Frontal cortex (tissue), 4 donors: ENCODE data around the gene PLCL1. TPM values are rescaled to one million over a fixed set of nuclear protein-coding genes. Genes with fewer than 3 reads are reported as not detected.

Source experiments
- DNase-seq, 2 donors: peaks; one replicate each; pipeline ENCODE4 v3.0.0; 2012; ENCODE audit warnings: low spot score in 2 of 2
- FAIRE-seq: peaks from 2 replicates; lab custom pipeline; 2012; peaks lifted over from hg19 to GRCh38; lab: Jason Lieb, UNC
- total RNA-seq: library from RNA; depleted of rRNA; stranded (reverse); fragments of >200 nt; gene quantifications from one replicate; pipeline ENCODE4 v1.2.3, GENCODE V29; 2014
- donor health status: control.
- donor health status: control.
- donor health status: control.

PLCL1 gene
- total RNA-seq, 1 donor from 2014 or later = 32.6 TPM

DNA sequence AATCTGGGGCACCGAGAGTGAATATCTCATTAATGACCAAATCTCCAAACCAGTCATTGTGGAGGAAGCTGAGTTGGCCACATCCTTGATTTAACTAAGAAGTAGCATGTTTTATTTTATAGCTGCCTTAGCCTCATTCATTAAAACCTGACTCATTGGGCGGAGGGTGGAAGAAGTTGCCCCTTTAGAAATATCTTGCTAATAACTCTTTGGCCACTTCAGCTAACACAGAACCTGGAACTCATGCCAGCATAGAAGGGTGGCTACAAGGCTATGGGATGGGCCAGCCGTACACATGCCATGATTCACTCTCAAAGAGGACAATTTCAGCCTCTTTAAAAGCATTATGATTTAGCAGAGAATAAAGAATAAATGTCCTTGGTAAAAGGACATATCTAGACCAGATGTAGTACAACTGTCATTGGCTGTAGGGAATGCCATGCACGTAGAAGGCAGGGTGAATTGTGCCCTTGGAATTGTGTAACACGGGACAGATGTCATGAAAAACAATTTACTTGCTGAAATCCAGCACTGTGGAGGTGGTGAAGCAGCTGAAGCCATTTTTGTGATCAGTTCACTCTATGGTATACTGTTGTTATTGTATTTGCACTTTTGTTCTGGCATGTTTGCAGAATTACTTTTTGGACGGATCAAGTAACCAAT lies 330.0 kb downstream of the PLCL1 start:
- no peak for DNase-seq

DNA sequence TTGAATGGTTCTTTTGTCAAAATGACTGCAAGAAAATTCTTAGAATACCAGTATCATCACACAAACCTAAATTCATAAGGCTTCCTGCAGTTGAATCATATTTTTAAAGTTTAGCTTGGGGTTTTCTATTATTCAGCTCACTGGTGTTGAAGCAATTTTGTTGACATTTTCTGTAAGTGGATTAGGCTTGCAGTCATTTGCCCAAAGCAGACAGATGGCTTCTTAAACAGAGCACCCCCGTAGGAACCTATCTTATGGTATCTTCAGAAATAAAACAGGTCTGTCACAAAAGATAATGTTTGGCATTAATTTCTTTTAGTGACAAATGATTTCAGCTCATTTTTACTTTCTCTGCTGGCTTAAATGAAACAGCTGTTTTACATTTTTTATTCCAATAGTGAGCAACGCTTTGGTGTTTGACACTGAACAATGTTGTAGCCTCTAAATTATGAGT lies 331.1 kb downstream of the PLCL1 start:
- DNase-seq = no peak
- no peak for FAIRE-seq

More for the DNA sequence above, 330.0 kb downstream of the PLCL1 start:
- no peak for FAIRE-seq

DNA sequence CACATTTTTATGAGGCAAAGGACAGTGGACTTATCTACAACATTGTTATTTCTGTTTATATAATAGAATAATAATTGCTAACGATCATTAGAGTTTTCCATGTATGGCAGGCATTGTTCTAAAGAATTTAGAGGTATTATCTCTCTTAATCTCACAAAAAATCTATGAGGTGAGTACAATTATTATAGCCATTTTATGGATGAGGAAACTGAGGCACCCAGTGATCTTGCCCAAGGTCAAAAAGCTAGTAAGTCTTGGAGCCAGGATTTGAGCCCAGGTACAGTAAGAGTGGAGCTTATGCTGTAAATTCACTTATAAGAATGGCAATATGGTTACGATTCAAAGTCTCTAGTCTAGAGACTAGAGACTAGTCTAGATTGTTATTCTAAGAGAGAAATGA lies 331.7 kb downstream of the PLCL1 start:
- FAIRE-seq = no peak
- no peak for DNase-seq

DNA sequence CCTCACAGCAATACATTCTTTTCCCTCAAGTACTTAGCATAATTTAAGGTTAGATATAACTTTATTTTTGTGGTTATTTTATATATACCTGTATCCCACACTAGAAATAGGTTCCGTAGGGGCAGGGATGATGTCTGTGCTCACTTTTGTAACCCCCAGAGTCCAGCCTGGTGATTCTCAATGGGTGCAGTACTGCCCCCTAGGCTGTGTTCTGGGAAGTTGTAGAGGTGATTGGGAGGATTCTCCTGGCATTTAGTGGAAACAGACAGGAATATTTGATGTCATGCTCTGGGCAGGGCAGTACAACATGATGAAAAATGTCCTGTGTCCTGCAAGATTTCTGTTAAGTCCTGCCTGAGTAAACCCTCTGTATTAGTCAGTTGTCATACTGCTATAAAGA lies 333.3 kb downstream of the PLCL1 start:
- FAIRE-seq (no peak), DNase-seq (no peak)

DNA sequence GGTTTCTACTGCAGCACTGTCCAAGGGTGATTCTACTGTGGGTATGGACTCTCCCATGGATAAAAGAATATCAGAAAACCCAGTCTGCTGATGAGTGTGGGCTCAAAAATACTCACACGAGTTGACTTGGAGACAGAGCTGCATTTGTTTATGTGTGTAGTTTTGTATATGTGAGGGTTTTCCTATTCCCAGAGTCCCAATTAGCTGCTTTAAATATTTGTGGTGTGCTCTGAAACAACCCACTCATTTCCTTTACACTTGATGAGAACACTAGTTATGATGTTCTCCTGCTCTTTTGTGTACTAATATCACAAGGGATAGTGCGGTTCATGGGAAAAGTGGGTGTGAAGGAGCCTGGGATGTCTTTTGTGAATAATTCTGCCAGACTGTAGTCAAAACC lies 337.3 kb downstream of the PLCL1 start:
- DNase-seq (no peak), FAIRE-seq (no peak)

DNA sequence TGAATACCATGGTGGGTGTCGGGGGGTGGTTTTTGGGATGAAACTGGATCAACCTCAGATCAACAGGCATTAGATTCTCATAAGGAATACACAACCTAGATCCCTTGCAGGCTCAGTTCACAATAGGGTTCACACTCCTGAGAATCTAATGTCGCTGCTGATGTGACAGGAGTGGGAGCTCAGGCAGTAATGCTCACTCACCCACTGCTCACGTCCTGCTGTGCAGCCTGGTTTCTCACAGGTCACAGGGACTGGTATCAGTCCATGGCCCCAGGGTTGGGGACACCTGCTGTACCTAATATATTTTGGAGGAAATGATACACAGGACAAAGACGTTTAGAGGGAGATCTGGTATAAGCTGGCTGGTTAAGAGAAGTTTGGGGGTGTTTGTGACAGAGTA lies 338.8 kb downstream of the PLCL1 start:
- FAIRE-seq (no peak), DNase-seq (no peak)

DNA sequence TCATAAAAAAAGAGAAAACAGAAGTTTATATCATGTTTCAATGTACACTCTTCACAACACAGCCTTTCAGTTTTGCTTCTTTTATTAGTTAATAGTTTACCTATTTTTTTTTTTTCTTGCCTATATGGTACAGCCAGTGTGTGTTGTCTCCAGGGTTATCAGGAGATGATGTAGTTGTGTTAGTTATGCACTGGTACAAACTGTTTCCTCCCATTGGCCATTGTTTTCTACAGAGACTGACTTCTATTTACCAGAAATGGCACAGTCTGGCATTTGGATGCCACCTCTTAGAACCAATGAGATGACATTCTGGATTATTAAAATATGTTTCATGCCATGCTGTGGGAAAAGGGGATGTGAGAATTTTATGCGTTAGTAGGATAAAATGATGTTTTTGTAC lies 339.4 kb downstream of the PLCL1 start:
- no peak for FAIRE-seq
- peak in 1 of 2 donors; percentile 3 for DNase-seq

DNA sequence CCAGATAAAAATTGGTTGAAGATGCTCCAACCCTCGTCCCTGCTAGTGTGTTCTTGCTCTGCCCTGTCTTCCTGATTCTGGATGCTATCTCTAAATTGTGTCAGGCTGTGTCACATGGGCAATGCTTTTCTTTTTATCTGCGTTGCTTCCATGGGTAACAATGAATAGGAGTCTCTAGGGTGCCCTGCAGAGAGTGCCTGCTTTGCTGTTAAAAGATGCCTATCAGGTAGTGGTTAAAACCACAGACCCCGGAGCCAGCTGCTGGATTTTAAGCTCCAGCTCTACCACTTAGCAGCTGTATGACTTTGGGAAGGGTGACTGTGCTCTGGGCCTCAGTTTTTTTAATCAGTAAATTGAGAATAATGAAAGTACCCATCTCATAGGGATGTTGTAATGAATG lies 340.3 kb downstream of the PLCL1 start:
- FAIRE-seq = no peak
- DNase-seq = no peak

DNA sequence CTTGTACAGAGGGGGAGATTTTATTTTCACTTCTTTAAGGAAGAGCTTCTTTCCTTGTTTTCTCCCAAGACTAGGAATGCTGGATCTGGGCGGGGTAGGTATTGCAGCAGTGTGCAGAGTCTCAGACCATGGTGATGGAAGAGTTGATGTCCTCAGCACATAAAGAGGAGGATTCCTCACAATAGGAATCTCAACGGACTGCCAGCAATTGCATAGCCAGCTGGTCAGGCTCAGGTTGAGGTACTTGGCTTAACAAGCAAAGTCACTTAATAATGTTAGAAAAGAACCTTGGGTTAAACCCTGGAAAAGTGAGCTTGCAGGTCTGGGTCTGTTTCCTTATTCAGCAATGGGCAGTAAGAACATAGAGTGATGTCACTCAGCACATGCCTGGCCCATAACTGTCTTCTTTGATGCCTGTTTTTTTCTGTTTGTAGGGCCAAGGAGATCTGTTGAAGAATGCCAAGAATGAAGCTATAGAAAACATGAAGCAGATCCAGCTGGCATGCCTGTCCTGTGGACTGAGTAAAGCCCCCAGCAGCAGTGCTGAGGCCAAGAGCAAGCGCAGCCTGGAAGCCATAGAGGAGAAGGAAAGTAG lies 342.1 kb downstream of the PLCL1 start:
- no peak for FAIRE-seq

DNA sequence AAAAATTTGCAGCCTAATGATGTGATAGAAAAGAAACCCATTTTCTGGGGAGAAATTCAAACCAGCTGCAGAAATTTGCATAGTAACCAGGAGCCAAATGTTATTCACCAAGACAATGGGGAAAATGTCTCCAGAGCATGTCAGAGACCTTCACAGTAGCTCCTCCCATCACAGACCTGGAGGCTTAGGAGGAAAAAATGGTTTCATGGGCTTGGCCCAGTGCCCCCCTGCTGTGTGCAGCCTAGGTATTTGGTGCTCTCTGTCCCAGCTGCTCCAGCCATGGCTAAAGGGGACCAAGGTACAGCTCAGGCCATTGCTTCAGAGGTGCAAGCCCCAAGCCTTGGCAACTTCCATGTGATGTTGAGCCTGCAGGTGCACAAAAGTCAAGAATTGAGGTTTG lies 352.9 kb downstream of the PLCL1 start:
- DNase-seq = no peak
- FAIRE-seq = no peak

More for the DNA sequence above, 342.1 kb downstream of the PLCL1 start:
- no peak for DNase-seq

DNA sequence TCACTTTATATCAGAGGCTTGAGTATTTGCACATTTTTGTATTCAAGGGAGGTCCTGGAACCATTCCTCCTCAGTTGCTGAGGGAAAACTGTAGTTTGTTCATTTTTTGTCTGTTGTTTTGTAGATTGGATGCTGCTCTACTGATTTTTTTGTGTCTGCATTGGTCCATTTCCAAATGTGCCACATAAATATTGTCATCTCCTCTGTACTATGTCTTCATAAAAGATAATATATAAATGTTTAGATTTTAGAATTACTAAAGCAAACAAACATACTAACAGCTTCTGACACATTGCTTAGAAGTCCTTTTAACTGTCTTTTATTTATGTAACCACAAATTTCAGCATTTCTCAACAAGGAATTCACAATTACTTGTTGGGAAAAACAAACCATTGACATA lies 356.8 kb downstream of the PLCL1 start:
- FAIRE-seq (no peak), DNase-seq (no peak)

DNA sequence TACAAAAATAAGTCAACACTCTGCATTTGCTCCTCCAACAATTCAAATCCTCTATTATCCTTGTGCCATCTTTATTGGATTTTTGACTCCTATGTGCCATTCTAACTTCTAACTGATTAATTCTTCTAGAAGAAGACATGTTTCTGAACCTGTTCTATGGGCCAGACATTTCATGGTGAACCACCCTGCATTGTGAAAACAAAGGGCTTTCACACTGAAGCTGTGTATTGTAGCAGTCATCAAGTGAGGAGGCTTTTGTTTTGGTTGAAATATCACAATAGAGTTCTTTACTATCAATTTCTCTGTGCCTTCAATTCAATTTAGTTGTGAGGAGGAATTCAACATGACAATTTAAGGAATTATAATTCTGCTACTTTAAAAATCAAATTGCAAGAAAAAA lies 357.9 kb downstream of the PLCL1 start:
- FAIRE-seq (peak; percentile 92), DNase-seq (peak; percentile 6 to 7)

DNA sequence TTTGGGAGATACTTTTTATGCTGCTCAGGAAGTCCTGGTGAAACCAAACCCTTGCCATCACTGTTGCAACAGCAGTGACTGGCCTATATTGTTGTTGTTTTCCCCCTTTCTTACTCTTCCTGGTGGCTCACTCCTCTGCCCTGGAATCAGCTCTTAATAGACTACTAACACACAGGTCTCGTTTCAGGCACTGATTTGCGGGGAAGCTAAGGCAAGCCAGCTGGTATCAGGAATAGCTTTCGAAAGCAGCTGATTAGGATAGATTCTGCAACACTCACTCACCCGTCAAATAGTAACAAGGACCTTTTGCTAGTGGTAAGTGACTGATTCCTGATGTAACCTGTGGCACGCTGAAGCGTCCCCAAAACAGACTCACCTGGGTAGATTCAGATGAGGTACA lies 360.4 kb downstream of the PLCL1 start:
- DNase-seq = no peak
- no peak for FAIRE-seq

DNA sequence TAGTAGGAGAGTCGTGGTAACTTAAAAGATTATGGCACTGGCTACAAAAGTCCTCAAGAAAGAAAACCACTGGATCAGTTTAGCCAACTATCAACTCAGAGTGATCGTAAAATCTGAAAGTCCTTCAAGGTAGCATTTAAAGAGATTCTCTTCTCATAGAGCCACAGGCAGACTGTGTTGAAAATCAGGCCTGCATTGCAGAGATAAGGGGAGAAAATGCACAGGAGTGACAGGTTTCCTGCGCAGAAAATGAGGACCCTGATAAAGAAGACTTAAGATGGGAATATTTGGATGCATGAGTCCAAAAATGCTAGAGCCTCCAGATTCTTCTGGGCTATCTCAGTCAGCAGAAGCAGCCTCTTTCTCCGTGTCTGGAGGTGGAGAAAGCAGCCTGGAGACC lies 360.9 kb downstream of the PLCL1 start:
- FAIRE-seq (no peak), DNase-seq (no peak)

DNA sequence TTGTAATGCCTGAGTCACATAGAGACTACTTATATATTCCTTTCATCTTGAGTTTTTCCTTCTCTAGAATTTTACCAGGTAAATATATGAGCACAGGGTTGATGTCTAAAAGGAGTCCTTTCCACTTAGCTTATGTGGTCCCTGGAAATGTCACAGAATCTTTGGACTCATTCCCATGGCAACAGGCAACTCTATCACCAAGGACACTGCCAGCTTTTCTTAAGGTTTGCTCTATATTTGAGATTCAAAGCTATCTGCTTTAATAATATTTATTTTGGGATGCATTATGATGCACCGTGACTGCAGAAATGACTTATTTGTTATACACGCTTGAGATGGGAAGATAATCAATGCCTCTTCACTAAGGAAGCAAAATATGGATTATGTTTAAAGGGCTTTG lies 363.0 kb downstream of the PLCL1 start:
- DNase-seq = no peak
- FAIRE-seq = no peak

DNA sequence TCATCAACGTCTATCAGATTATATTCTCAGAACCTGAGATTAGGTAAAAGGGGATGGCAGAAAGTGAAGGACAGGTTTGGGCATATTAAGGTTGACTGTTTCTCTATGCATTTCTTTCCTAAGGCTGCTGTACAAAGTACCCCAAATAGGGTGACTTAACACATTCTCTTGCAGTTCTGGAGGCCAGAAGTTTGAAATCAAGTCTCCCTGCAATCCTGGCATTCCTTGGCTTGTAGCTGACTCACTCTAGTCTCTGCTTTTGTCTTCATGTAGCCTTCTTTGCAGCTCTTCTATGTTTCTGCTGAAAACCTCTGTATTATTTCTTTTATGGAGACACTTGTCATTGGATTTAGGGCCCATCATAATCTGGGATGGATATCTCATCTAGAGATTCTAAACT lies 364.3 kb downstream of the PLCL1 start:
- DNase-seq = no peak
- no peak for FAIRE-seq

DNA sequence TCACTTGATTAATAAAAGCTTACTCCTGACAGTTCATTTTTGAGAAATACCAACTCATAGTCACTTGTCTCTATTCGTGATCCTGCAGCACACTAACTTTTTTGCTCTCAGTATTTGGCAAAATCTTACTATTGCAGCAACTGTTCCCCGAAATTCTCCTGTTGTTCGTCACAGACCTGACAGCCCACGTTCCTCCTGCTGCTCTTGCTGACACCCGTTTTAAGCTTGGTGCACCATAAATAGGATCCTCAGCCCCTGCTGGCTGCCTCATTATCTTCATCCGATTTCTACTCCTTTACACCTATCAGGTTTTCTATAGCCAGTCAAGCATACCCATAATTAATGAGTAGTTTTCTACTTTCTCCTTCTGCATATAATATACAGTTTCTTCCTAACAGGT lies 368.8 kb downstream of the PLCL1 start:
- DNase-seq (no peak), FAIRE-seq (no peak)

DNA sequence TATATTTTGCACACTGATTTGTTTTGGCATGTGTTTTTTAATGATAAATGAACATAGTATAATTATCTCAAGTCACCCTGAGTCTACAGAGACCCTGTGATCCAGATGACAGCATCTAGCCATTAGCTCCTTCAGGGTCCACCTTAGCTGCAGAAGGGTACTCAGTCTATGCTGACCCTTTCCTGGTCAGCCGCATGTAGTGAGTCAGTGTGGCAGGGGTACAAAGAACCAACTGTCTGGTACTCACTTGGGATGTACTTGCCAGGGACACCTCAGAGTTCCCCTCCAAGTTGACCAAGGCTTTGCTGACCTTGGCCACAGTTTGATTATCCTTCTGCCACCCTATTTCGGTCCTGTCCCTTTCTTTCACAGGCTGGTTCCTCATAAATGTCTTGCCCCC lies 369.5 kb downstream of the PLCL1 start:
- FAIRE-seq = no peak
- no peak for DNase-seq

DNA sequence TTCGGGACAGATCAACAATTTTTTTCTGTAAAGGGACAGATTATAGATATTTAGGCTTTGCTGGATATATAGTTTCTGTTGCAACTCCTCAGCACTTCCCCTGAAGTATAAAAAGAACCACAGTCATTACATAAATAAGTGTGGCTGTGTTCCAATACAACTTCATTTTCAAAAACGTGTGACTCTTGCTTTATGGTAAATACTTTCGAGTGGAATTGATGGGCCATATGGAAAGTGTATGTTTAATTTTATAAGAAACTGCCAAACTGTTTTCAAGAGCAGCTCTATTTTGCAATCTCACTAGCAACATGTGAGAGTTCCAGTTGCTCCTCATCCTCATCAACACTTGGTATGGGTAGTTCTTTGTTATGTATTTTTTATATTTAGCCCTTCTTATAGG lies 370.9 kb downstream of the PLCL1 start:
- no peak for DNase-seq
- no peak for FAIRE-seq

DNA sequence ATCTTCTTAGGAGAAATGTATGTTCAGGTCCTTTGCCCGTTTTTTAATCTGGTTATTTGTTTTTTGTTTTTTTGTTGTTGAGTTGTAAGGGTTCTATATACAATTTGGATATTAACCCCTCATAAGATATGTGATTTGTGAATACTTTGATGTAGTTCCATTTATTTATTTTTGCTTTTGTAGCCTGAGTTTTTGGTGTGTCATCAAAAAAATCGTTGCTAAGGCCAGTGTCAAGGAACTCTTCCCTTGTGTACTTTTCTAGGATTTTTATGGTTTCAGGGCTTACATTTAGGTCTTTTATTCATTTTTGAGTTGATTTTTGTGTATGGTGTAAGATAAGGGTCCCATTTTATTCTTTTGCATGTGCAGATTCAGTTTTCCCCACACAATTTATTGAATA lies 372.6 kb downstream of the PLCL1 start:
- FAIRE-seq = peak; percentile 39
- DNase-seq = no peak

DNA sequence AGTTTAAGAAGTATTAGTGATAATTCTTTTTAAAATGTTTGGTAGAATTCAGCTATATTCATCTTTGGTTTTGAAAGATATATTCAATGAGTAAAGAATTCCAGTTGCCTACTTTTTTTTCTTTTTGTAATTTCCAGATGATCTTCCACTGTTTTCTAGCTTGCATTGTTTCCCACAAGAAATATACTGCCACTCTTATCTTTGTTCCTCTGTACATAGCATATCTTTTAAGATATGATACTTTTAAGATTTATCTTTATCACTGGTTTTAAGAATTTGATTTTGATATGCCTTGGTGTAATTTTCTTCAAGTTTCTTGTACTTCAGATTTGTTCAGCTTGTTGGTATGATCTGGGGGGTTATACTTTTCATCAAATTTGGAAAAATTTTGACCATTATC lies 374.4 kb downstream of the PLCL1 start:
- FAIRE-seq = no peak
- DNase-seq = no peak

DNA sequence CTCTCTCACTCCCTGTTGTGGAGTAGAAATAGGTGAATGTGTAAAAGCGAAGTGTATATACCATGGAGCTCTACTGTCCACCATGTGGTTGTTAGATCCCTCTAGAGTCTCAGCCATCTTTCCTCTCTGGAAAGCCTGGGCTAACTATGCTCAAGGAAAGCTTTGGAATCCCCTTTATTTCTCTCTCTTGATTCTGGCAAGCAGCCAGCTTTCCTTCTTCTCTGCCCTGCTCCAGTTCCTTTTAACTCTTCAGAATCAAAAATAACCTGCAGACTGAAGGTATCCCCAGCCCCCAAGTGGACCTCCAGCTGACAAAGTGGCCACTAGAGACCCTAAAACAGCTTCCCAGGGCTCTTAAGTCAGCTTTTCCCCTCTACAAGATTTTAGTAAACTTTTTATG lies 381.9 kb downstream of the PLCL1 start:
- FAIRE-seq (no peak), DNase-seq (no peak)
